Measurements from ENCODE around the gene NOP56. TPM values are rescaled to one million over a fixed set of nuclear protein-coding genes. Genes with fewer than 3 reads are reported as not detected.
A peak's percentile ranks its signal among the peaks of the same experiment; 100 is the strongest.

Gene NOP56
- total and polyA plus RNA-seq, 2 donors from 2014 or later: 68.8 to 110 TPM

DNA sequence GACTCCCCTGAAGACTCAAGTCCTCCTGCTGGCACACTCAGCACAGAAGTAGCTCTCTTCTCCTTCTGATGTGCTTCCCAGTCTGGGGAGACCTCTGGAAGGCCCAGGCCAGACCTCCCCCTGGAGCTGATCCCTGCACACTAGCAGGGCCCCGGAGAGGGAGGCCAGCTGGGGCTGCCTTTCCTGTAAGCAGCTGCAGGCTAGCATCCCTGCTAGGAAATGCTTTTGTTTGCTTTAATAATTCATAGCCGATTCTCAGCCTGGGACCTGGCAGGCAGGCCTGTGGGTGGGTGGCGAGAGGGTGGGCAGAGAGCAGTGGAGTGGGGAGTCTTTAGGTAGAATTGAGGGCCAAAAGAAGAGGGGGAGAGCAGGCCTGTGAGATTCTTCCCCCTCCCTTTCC, 45.3 kb downstream of the NOP56 start:
- TF ChIP-seq, protein P1, sequence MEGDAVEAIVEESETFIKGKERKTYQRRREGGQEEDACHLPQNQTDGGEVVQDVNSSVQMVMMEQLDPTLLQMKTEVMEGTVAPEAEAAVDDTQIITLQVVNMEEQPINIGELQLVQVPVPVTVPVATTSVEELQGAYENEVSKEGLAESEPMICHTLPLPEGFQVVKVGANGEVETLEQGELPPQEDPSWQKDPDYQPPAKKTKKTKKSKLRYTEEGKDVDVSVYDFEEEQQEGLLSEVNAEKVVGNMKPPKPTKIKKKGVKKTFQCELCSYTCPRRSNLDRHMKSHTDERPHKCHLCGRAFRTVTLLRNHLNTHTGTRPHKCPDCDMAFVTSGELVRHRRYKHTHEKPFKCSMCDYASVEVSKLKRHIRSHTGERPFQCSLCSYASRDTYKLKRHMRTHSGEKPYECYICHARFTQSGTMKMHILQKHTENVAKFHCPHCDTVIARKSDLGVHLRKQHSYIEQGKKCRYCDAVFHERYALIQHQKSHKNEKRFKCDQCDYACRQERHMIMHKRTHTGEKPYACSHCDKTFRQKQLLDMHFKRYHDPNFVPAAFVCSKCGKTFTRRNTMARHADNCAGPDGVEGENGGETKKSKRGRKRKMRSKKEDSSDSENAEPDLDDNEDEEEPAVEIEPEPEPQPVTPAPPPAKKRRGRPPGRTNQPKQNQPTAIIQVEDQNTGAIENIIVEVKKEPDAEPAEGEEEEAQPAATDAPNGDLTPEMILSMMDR (IDR thresholded peaks at IDR 0.05; ENCODE audit: borderline replicate concordance, extremely low read depth, insufficient read depth): no peak
- no peak for FAIRE-seq
- Histone ChIP-seq H3K27me3 (ENCODE audit: control insufficient read depth, insufficient read depth, low read length) (peaks cover 8% of the 10 kb centered on the region), H3K9ac (ENCODE audit: low read length in 3 of 3) (no peak overlapping the region), H3K27ac (ENCODE audit: low read depth in 2 of 2, low read length in 2 of 2) (no peak overlapping the region), H3K4me3 (ENCODE audit: low read length in 3 of 3) (no peak overlapping the region), H3K36me3 (ENCODE audit: control insufficient read depth in 2 of 3, insufficient read depth in 3 of 3, low read length in 3 of 3) (no peaks in the 10 kb centered on the region), H3K4me1 (ENCODE audit: control insufficient read depth in 2 of 3, insufficient read depth in 2 of 3, low read depth in 1 of 3, low read length in 3 of 3) (no peaks in the 10 kb centered on the region), H3K9me3 (ENCODE audit: control insufficient read depth in 2 of 3, insufficient read depth in 1 of 3, low read length in 3 of 3) (no peaks in the 10 kb centered on the region)
- intact Hi-C loops (cut with DNase I): no loop called here
- peak in 4 of 5 donors; percentile 17 to 68 (median 38) for DNase-seq

DNA sequence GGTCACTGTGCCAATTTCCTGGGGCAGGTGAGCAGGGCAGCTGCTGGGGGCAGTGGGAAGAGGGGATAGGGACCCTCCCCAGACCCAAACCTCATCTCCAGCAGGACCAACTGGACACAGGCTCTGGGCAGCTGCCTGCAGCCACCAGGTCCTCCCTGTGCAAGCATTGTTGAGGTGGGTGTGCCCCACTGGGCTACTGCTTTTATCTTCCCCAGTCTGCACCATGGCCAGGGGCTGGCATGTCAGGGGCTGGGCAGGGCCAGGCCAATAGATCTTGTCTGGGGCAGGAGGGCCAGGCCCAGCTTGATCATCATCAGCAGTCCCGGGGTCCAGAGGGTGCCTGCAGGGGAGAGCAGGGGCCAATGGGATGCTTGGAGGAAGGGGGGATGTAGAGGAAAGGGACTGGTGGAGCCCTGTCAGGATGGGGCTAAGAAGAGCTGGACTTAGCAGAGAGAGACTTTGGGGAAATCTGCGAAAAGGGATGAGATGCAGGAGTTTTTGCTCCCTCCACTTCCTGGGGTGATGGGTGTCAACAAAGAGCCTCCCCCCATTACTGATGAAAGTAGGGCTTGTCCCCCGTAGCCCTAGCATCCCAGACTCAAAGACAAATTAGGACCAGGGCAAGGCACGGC, 45.9 kb downstream of the NOP56 start:
- Histone ChIP-seq H3K9ac (ENCODE audit: low read length in 3 of 3) (no peak overlapping the region), H3K27me3 (ENCODE audit: control insufficient read depth, insufficient read depth, low read length) (peaks cover 8% of the 10 kb centered on the region), H3K4me3 (ENCODE audit: low read length in 3 of 3) (no peak overlapping the region), H3K36me3 (ENCODE audit: control insufficient read depth in 2 of 3, insufficient read depth in 3 of 3, low read length in 3 of 3) (no peaks in the 10 kb centered on the region), H3K27ac (ENCODE audit: low read depth in 2 of 2, low read length in 2 of 2) (no peak overlapping the region), H3K4me1 (ENCODE audit: control insufficient read depth in 2 of 3, insufficient read depth in 2 of 3, low read depth in 1 of 3, low read length in 3 of 3) (no peaks in the 10 kb centered on the region), H3K9me3 (ENCODE audit: control insufficient read depth in 2 of 3, insufficient read depth in 1 of 3, low read length in 3 of 3) (no peaks in the 10 kb centered on the region)
- intact Hi-C loops (cut with DNase I): no loop called here
- TF ChIP-seq, protein P1 (IDR thresholded peaks at IDR 0.05; ENCODE audit: borderline replicate concordance, extremely low read depth, insufficient read depth): no peak
- no peak for FAIRE-seq
- peak in 1 of 5 donors; percentile 33 for DNase-seq

DNA sequence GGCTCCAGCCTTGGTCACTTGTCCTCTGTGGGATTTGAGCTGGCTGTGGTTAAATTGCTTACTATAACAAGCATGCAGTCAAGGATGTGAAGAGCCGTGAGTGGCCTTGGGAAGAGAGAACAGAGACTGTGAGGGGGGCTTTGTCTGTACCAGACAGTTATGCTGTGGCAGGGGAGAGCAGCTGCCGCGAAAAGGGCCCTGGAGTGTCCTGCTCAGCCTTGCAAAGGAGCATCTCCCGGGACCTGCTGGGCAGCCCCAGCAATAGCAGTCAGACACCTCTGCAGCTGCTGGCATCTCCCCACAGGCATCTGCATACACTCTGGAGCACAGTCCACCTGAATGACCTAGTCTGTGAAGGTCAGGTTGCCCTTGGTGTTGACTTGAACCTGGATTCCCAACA, 46.5 kb downstream of the NOP56 start:
- Histone ChIP-seq H3K27me3 (ENCODE audit: control insufficient read depth, insufficient read depth, low read length) (peaks cover 8% of the 10 kb centered on the region), H3K4me1 (ENCODE audit: control insufficient read depth in 2 of 3, insufficient read depth in 2 of 3, low read depth in 1 of 3, low read length in 3 of 3) (no peaks in the 10 kb centered on the region), H3K36me3 (ENCODE audit: control insufficient read depth in 2 of 3, insufficient read depth in 3 of 3, low read length in 3 of 3) (no peaks in the 10 kb centered on the region), H3K9ac (ENCODE audit: low read length in 3 of 3) (no peak overlapping the region), H3K27ac (ENCODE audit: low read depth in 2 of 2, low read length in 2 of 2) (no peak overlapping the region), H3K4me3 (ENCODE audit: low read length in 3 of 3) (no peak overlapping the region), H3K9me3 (ENCODE audit: control insufficient read depth in 2 of 3, insufficient read depth in 1 of 3, low read length in 3 of 3) (no peaks in the 10 kb centered on the region)
- FAIRE-seq (no peak), DNase-seq (no peak)
- TF ChIP-seq, protein P1 (IDR thresholded peaks at IDR 0.05; ENCODE audit: borderline replicate concordance, extremely low read depth, insufficient read depth): no peak
- intact Hi-C loops (cut with DNase I): no loop called here
